ENCODE data around the gene PHIP. TPM values are rescaled to one million over a fixed set of nuclear protein-coding genes. Genes with fewer than 3 reads are reported as not detected.

Gene PHIP
- total RNA-seq, 1 experiment from 2014 or later, result 21.2 TPM

DNA sequence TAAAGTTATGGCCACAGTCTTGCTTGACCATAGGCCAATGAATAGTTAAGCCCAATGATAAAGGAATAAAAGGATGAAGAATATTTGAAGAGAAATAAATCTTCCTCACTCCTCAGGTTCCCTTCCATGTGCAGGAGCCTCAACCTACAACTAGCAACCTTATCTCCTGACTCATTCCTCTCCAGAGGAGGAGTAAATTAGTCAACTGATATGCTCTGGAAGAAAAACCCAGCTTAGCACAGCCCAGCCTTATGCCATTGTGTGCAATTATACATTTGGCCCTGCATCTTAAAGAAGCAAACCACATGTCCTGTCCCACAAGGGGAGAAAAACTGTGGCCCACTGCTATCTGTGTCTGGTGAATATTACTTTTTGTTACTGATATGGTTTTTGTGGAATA is 82.1 kb downstream of the PHIP start:
- Histone ChIP-seq H3K9ac (ENCODE audit: low read length) (no peak overlapping the region), H4K20me1 (ENCODE audit: low read length) (no peaks in the 10 kb centered on the region), H3K27ac (ENCODE audit: low read length) (no peak overlapping the region), H3K4me1 (ENCODE audit: insufficient read depth, low read length) (no peaks in the 10 kb centered on the region), H3K4me2 (ENCODE audit: low read length) (no peak overlapping the region), H3K36me3 (ENCODE audit: low read depth, low read length) (peaks cover 53% of the 10 kb centered on the region), H3K9me2 (replicated peaks; ENCODE audit: low read length) (no peaks in the 10 kb centered on the region), H2AFZ (ENCODE audit: low read length) (no peak overlapping the region), H3K79me2 (ENCODE audit: low read length) (no peaks in the 10 kb centered on the region), H3K4me3 (ENCODE audit: low read length) (no peak overlapping the region), H3K9me3 (ENCODE audit: low read length) (no peaks in the 10 kb centered on the region), H3K27me3 (ENCODE audit: low read length) (no peaks in the 10 kb centered on the region), H3F3A (ENCODE audit: low read length, unreplicated experiment) (no peaks in the 10 kb centered on the region)
- CTCF ChIA-PET, result no interaction called here
- intact Hi-C loops (cut with micrococcal nuclease), result no loop called here
- no peak for ATAC-seq
- POLR2A ChIA-PET (ENCODE audit: unreplicated experiment), result no interaction called here
- no TSS peak for BruUV-seq (replicated peaks)
- no peak for DNase-seq
- TF ChIP-seq, protein P1, sequence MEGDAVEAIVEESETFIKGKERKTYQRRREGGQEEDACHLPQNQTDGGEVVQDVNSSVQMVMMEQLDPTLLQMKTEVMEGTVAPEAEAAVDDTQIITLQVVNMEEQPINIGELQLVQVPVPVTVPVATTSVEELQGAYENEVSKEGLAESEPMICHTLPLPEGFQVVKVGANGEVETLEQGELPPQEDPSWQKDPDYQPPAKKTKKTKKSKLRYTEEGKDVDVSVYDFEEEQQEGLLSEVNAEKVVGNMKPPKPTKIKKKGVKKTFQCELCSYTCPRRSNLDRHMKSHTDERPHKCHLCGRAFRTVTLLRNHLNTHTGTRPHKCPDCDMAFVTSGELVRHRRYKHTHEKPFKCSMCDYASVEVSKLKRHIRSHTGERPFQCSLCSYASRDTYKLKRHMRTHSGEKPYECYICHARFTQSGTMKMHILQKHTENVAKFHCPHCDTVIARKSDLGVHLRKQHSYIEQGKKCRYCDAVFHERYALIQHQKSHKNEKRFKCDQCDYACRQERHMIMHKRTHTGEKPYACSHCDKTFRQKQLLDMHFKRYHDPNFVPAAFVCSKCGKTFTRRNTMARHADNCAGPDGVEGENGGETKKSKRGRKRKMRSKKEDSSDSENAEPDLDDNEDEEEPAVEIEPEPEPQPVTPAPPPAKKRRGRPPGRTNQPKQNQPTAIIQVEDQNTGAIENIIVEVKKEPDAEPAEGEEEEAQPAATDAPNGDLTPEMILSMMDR (conservative IDR thresholded peaks at IDR 0.05; ENCODE audit: low read depth, low read length), result no peak
- TF ChIP-seq EZH2 (IDR thresholded peaks at IDR 0.05; ENCODE audit: low read length, unreplicated experiment) (no peak), EZH2phosphoT487 (IDR thresholded peaks at IDR 0.05; ENCODE audit: borderline replicate concordance, low read length) (no peak)

DNA sequence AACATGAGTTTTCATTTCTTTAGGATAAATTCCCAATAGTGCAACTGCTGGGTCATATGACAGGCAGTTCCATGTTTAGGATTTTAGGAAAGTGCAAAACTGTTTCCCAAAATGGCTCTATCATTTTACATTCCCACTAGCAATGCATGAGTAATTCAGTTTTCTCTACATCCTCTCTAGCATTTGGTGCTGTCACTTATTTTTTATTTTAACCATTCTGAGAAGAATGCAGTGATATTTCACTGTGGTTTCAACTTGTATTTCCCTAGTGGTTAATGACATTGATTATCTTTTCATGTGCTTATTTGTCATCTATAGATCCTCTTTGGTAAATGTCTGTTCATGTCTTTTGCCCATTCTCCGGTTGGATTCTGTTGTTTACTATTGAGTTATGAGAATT is 82.7 kb downstream of the PHIP start:
- no peak for ATAC-seq
- BruUV-seq (replicated peaks), result no TSS peak

GRCh38 chr6:78993955-78994354 is 84.1 kb downstream of the PHIP start:
- no peak overlapping the region for H3K4me2 ChIP-seq (ENCODE audit: low read length)
- no peaks in the 10 kb centered on the region for H3K79me2 ChIP-seq (ENCODE audit: low read length)
- H3K36me3 ChIP-seq (ENCODE audit: low read depth, low read length), result peaks cover 57% of the 10 kb centered on the region
- TF ChIP-seq EZH2 (IDR thresholded peaks at IDR 0.05; ENCODE audit: low read length, unreplicated experiment) (no peak), EZH2phosphoT487 (IDR thresholded peaks at IDR 0.05; ENCODE audit: borderline replicate concordance, low read length) (no peak)
- TF ChIP-seq, protein P1 (conservative IDR thresholded peaks at IDR 0.05; ENCODE audit: low read depth, low read length), result no peak
- ChIA-PET POLR2A (ENCODE audit: unreplicated experiment) (no interaction called here), CTCF (no interaction called here)
- no peak overlapping the region for H3K4me3 ChIP-seq (ENCODE audit: low read length)
- H3K9me3 ChIP-seq (ENCODE audit: low read length), result no peaks in the 10 kb centered on the region
- H3K9ac ChIP-seq (ENCODE audit: low read length), result no peak overlapping the region
- no peaks in the 10 kb centered on the region for H3K27me3 ChIP-seq (ENCODE audit: low read length)
- BruUV-seq (replicated peaks), result no TSS peak
- intact Hi-C loops (cut with micrococcal nuclease), result no loop called here
- ATAC-seq (no peak), DNase-seq (no peak)
- H3K4me1 ChIP-seq (ENCODE audit: insufficient read depth, low read length), result no peaks in the 10 kb centered on the region
- H3F3A ChIP-seq (ENCODE audit: low read length, unreplicated experiment), result no peaks in the 10 kb centered on the region
- H3K9me2 ChIP-seq (replicated peaks; ENCODE audit: low read length), result no peaks in the 10 kb centered on the region
- H3K27ac ChIP-seq (ENCODE audit: low read length), result no peak overlapping the region
- no peak overlapping the region for H2AFZ ChIP-seq (ENCODE audit: low read length)
- H4K20me1 ChIP-seq (ENCODE audit: low read length), result no peaks in the 10 kb centered on the region

More for the DNA sequence above, 82.7 kb downstream of the PHIP start:
- Histone ChIP-seq H3F3A (ENCODE audit: low read length, unreplicated experiment) (no peaks in the 10 kb centered on the region), H3K36me3 (ENCODE audit: low read depth, low read length) (peaks cover 53% of the 10 kb centered on the region), H3K4me3 (ENCODE audit: low read length) (no peak overlapping the region), H3K27ac (ENCODE audit: low read length) (no peak overlapping the region), H3K79me2 (ENCODE audit: low read length) (no peaks in the 10 kb centered on the region), H3K9ac (ENCODE audit: low read length) (no peak overlapping the region), H4K20me1 (ENCODE audit: low read length) (no peaks in the 10 kb centered on the region), H3K4me2 (ENCODE audit: low read length) (no peak overlapping the region), H3K9me2 (replicated peaks; ENCODE audit: low read length) (no peaks in the 10 kb centered on the region), H3K4me1 (ENCODE audit: insufficient read depth, low read length) (no peaks in the 10 kb centered on the region), H3K27me3 (ENCODE audit: low read length) (no peaks in the 10 kb centered on the region), H3K9me3 (ENCODE audit: low read length) (no peaks in the 10 kb centered on the region), H2AFZ (ENCODE audit: low read length) (no peak overlapping the region)
- ChIA-PET CTCF (no interaction called here), POLR2A (ENCODE audit: unreplicated experiment) (no interaction called here)
- TF ChIP-seq EZH2phosphoT487 (IDR thresholded peaks at IDR 0.05; ENCODE audit: borderline replicate concordance, low read length), result no peak
- TF ChIP-seq EZH2 (IDR thresholded peaks at IDR 0.05; ENCODE audit: low read length, unreplicated experiment), result no peak
- no peak for DNase-seq
- intact Hi-C loops (cut with micrococcal nuclease), result no loop called here

Data from PC-3 (cell line).